Trophoblast cell (in vitro differentiated cells and primary cell): ENCODE results near the gene SLC35E2B.
"Not testable (repeated sequence)": the region's sequence is repeated elsewhere in the genome, so short reads cannot be mapped to it uniquely, and the experiment has no call there.

Experiments used
- DNase-seq, 2 donors: peaks; one replicate each; pipeline ENCODE4 v3.0.0-alpha.2; 2016
- H2AFZ ChIP-seq: 2 replicates; pipeline ENCODE4 v1.6.1; 2013; ENCODE audit warnings: low read length, moderate library complexity, mild to moderate bottlenecking; ENCODE audit not compliant: insufficient read depth, poor library complexity
- H2AK5ac ChIP-seq: 2 replicates; pipeline ENCODE4 v1.6.1; 2013; ENCODE audit warnings: mild to moderate bottlenecking, low read length
- H2BK120ac ChIP-seq: 2 replicates; pipeline ENCODE4 v1.6.1; 2013; ENCODE audit warnings: low read length, mild to moderate bottlenecking, moderate library complexity; ENCODE audit not compliant: insufficient read depth, poor library complexity
- H2BK12ac ChIP-seq: 2 replicates; pipeline ENCODE4 v1.6.1; 2013; ENCODE audit warnings: mild to moderate bottlenecking, low read length, moderate library complexity
- H2BK5ac ChIP-seq: 2 replicates; pipeline ENCODE4 v1.6.1; 2013; ENCODE audit warnings: low read length, low read depth, moderate library complexity, mild to moderate bottlenecking; ENCODE audit not compliant: poor library complexity
- H3K14ac ChIP-seq: 2 replicates; pipeline ENCODE4 v1.6.1; 2013; ENCODE audit warnings: mild to moderate bottlenecking, low read length
- H3K18ac ChIP-seq: 2 replicates; pipeline ENCODE4 v1.6.1; 2013; ENCODE audit warnings: mild to moderate bottlenecking, low read length
- H3K23ac ChIP-seq: 2 replicates; pipeline ENCODE4 v1.6.1; 2013; ENCODE audit warnings: low read length
- H3K27ac ChIP-seq: 2 replicates; pipeline ENCODE4 v1.5.1; 2013; ENCODE audit warnings: low read depth, mild to moderate bottlenecking, inconsistent platforms, low read length, moderate library complexity
- H3K27me3 ChIP-seq: 2 replicates; pipeline ENCODE4 v1.6.1; 2013; ENCODE audit warnings: inconsistent platforms, mild to moderate bottlenecking, low read length, moderate library complexity; ENCODE audit not compliant: insufficient read depth
- H3K36me3 ChIP-seq, 2 experiments: 1 replicate in 1 of 2; 2 replicates in 1 of 2; pipeline ENCODE4 v1.6.1; 2013; ENCODE audit warnings: low read length in 2 of 2, mild to moderate bottlenecking in 2 of 2, moderate library complexity in 1 of 2; ENCODE audit not compliant: insufficient read depth in 2 of 2, control insufficient read depth in 1 of 2
- H3K4ac ChIP-seq: 2 replicates; pipeline ENCODE4 v1.6.1; 2013; ENCODE audit warnings: low read depth, mild to moderate bottlenecking, low read length, moderate library complexity
- H3K4me1 ChIP-seq, 2 experiments: 1 replicate in 1 of 2; 2 replicates in 1 of 2; pipeline ENCODE4 v1.6.1; 2013; ENCODE audit warnings: low read length in 2 of 2, mild to moderate bottlenecking in 2 of 2, moderate library complexity in 1 of 2; ENCODE audit not compliant: insufficient read depth in 2 of 2, control insufficient read depth in 1 of 2
- H3K4me2 ChIP-seq: 2 replicates; pipeline ENCODE4 v1.6.1; 2013; ENCODE audit warnings: inconsistent platforms, mild to moderate bottlenecking, low read length, moderate library complexity
- H3K4me3 ChIP-seq: 2 replicates; pipeline ENCODE4 v1.5.1; 2013; ENCODE audit warnings: mild to moderate bottlenecking, low read depth, low read length, inconsistent platforms
- H3K79me1 ChIP-seq: one replicate; pipeline ENCODE4 v1.6.1; 2013; ENCODE audit warnings: low read length
- H3K79me2 ChIP-seq: 2 replicates; pipeline ENCODE4 v1.6.1; 2013; ENCODE audit warnings: low read length, mild to moderate bottlenecking; ENCODE audit not compliant: control insufficient read depth, insufficient read depth, poor library complexity
- H3K9ac ChIP-seq: 2 replicates; pipeline ENCODE4 v1.6.1; 2013; ENCODE audit warnings: mild to moderate bottlenecking, low read length
- H3K9me3 ChIP-seq: 2 replicates; pipeline ENCODE4 v1.6.1; 2013; ENCODE audit warnings: low read depth, mild to moderate bottlenecking, control low read depth, inconsistent platforms, low read length; ENCODE audit not compliant: insufficient read depth
- H4K12ac ChIP-seq: 2 replicates; pipeline ENCODE4 v1.6.1; 2013; ENCODE audit warnings: low read depth, mild to moderate bottlenecking, low read length, moderate library complexity
- H4K8ac ChIP-seq: 2 replicates; pipeline ENCODE4 v1.6.1; 2013; ENCODE audit warnings: low read depth, mild to moderate bottlenecking, low read length, moderate library complexity
- H4K91ac ChIP-seq: one replicate; pipeline ENCODE4 v1.6.1; 2013; ENCODE audit warnings: low read depth, mild to moderate bottlenecking, low read length, moderate library complexity
- WGBS: extraction: QIAGEN DNeasy Blood & Tissue Kit; methylation state at CpG from one replicate; pipeline ENCODE4 v1.1.7; 2013; ENCODE audit warnings: missing lambda C conversion rate; ENCODE audit not compliant: insufficient read length, insufficient coverage; ENCODE audit errors: extremely low coverage; 5-methylcytosine and 5-hydroxymethylcytosine counted together

The SLC35E2B gene

GRCh38 chr1:1705623-1706022 is 13.0 kb upstream of the SLC35E2B start:
- not testable (repeated sequence) for DNase-seq, H3K4me1 ChIP-seq, H3K4me3 ChIP-seq

DNA sequence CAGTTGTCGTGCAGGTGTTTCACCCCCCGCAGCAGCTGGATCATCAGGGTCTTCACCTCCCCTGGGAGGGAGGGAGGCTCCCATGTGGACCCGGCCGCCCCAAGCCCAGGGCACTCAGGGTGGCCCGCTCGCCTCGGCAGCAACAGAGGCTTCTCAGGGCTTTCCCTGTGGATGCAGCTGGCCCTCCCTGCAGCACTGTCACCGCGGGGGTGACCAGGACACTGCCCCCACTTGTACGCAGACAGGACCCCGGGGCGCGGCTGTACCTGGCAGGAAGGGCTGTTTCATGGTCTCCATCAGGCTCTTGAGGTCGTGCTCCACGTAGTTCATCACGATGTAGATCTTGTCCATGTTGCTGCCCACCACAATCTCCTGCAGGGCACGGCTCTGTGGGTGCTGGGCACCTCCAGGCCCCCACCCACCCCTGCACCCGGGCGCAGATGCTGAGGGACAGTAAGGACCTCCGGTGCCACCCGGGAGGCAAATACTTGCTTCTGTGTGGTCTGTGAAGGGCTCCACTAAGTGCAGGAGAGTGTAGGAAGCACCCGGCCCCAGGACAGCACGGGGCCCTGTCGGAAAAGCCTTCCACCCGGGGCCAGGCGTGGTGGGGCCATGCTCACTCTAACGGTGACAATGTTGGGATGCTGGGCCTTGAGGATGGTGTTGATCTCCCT is 11.8 kb upstream of the SLC35E2B start:
- not testable (repeated sequence) for H3K27me3 ChIP-seq, H4K91ac ChIP-seq, H3K9me3 ChIP-seq, H3K79me1 ChIP-seq, H3K27ac ChIP-seq, H2AK5ac ChIP-seq, H3K18ac ChIP-seq, H3K4me2 ChIP-seq, H3K23ac ChIP-seq, H3K79me2 ChIP-seq, H2BK120ac ChIP-seq, H2BK5ac ChIP-seq, H2BK12ac ChIP-seq, H3K9ac ChIP-seq, H4K8ac ChIP-seq, H2AFZ ChIP-seq, H3K4me3 ChIP-seq, DNase-seq, H3K14ac ChIP-seq, H4K12ac ChIP-seq, H3K4ac ChIP-seq, H3K4me1 ChIP-seq
- WGBS: no CpG with 5 or more reads among the region's 27 CpGs
- peaks cover 19 to 34% of the 10 kb centered on the region in 2 experiments for H3K36me3 ChIP-seq

More at GRCh38 chr1:1705623-1706022, 13.0 kb upstream of the SLC35E2B start:
- H3K23ac ChIP-seq, H3K4me2 ChIP-seq, H2BK120ac ChIP-seq, H3K4ac ChIP-seq, H3K9ac ChIP-seq, H4K12ac ChIP-seq, H3K27me3 ChIP-seq, H4K8ac ChIP-seq, H2AFZ ChIP-seq, H2BK5ac ChIP-seq, H2BK12ac ChIP-seq, H3K27ac ChIP-seq, H3K18ac ChIP-seq, H4K91ac ChIP-seq, H3K79me2 ChIP-seq, H3K14ac ChIP-seq, H2AK5ac ChIP-seq, H3K9me3 ChIP-seq, H3K79me1 ChIP-seq: not testable (repeated sequence)
- no CpG with 5 or more reads among the region's 10 CpGs for WGBS
- peaks cover 19 to 34% of the 10 kb centered on the region in 2 experiments for H3K36me3 ChIP-seq

- H3K36me3 ChIP-seq: peaks cover 19 to 34% of the 10 kb centered on the region in 2 experiments
- H3K27ac ChIP-seq: no peak overlapping the region
- H3K18ac ChIP-seq: no peak overlapping the region
- no peaks in the 10 kb centered on the region for H3K9me3 ChIP-seq
- H4K12ac ChIP-seq: peak overlapping the region; percentile 43
- no peak overlapping the region for H2BK120ac ChIP-seq
- no peak for DNase-seq
- H3K9ac ChIP-seq: no peak overlapping the region
- no peaks in the 10 kb centered on the region for H3K4me1 ChIP-seq
- no peak overlapping the region for H4K91ac ChIP-seq
- H2AFZ ChIP-seq: no peak overlapping the region
- H3K4me2 ChIP-seq: no peak overlapping the region
- H2AK5ac ChIP-seq: no peak overlapping the region
- H2BK5ac ChIP-seq: no peak overlapping the region
- no peaks in the 10 kb centered on the region for H3K27me3 ChIP-seq
- no peaks in the 10 kb centered on the region for H3K79me1 ChIP-seq
- H3K4me3 ChIP-seq: no peak overlapping the region
- no peaks in the 10 kb centered on the region for H3K79me2 ChIP-seq
- no peak overlapping the region for H3K23ac ChIP-seq
- no peak overlapping the region for H4K8ac ChIP-seq
- WGBS: no CpG with 5 or more reads among the region's 22 CpGs
- no peak overlapping the region for H3K4ac ChIP-seq
- no peak overlapping the region for H2BK12ac ChIP-seq
- H3K14ac ChIP-seq: no peak overlapping the region
Observed at GRCh38 chr1:1703796-1704195, 11.2 kb upstream of the SLC35E2B start.

DNA sequence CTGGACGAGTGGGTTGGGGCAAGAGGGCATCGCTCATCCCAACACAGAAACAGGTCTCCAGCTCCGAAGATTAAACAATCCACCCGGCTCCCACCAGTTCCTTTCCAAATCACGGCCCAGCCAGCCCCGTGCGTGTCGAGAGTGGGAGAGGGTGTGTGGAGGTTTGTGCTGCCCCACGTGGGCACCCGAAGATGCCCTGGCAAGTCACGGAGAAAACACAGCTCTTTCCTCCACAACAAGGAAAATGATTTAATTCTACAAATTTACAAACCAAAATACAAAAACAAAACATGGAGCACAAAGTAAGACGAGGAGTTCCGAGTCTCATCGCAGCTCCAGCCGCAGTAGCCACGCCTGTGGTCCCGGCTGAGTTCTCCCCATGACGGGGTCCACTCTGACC is 9.9 kb upstream of the SLC35E2B start:
- not testable (repeated sequence) for H2BK120ac ChIP-seq, H3K27ac ChIP-seq, H2AK5ac ChIP-seq, H3K9ac ChIP-seq, H3K18ac ChIP-seq, H2BK5ac ChIP-seq, H3K79me1 ChIP-seq, H3K14ac ChIP-seq, H3K23ac ChIP-seq, H3K4me2 ChIP-seq, H2AFZ ChIP-seq, H4K8ac ChIP-seq, H2BK12ac ChIP-seq, H3K9me3 ChIP-seq, H3K4me1 ChIP-seq, H3K27me3 ChIP-seq, H3K4ac ChIP-seq, H3K4me3 ChIP-seq, H4K12ac ChIP-seq, H3K79me2 ChIP-seq, DNase-seq, H4K91ac ChIP-seq
- WGBS: no CpG with 5 or more reads among the region's 18 CpGs
- H3K36me3 ChIP-seq: peaks cover 19 to 30% of the 10 kb centered on the region in 2 experiments
